SK-N-SH treated with all-trans-retinoic acid at 6 μM for 48 hours (cell line): ENCODE measurements around the gene C11orf65.

Experiments
- CSDC2 ChIP-seq: fragments of 250-450 bp; sonication (Bioruptor Pico); IDR thresholded peaks from 2 replicates; pipeline ENCODE4 v1.5.0; 2020; ENCODE audit warnings: mild to moderate bottlenecking, moderate library complexity
- GLIS3 ChIP-seq: fragments of 250-450 bp; sonication (Bioruptor Pico); IDR thresholded peaks from 2 replicates; pipeline ENCODE4 v1.5.0; 2020; ENCODE audit warnings: mild to moderate bottlenecking, moderate library complexity
- OSR1 ChIP-seq: fragments of 250-450 bp; sonication (Bioruptor Pico); IDR thresholded peaks from 2 replicates; pipeline ENCODE4 v1.8.0; 2022; ENCODE audit warnings: moderate library complexity, mild to moderate bottlenecking, inconsistent platforms
- PPARA ChIP-seq: fragments of 250-450 bp; sonication (Bioruptor Pico); IDR thresholded peaks from 2 replicates; pipeline ENCODE4 v1.5.0; 2020; ENCODE audit warnings: mild to moderate bottlenecking, borderline replicate concordance
- RARB ChIP-seq: fragments of 250-450 bp; sonication (Bioruptor Pico); IDR thresholded peaks from 2 replicates; pipeline ENCODE4 v1.8.0; 2021; ENCODE audit warnings: mild to moderate bottlenecking, moderate library complexity
- ZC3H10 ChIP-seq: fragments of 250-450 bp; sonication (Bioruptor Pico); IDR thresholded peaks from 2 replicates; pipeline ENCODE4 v1.5.1; 2021; ENCODE audit warnings: mild to moderate bottlenecking, moderate library complexity
- ZFP30 ChIP-seq: fragments of 450-650 bp; formaldehyde crosslinking; IDR thresholded peaks from 2 replicates; pipeline ENCODE4 v1.5.0; 2022; ENCODE audit warnings: mild to moderate bottlenecking, moderate library complexity
- TF ChIP-seq, protein P1 (sequence below): fragments of 250-450 bp; sonication (Bioruptor Pico); IDR thresholded peaks from 2 replicates; pipeline ENCODE4 v1.5.1; 2020; ENCODE audit warnings: low read depth, mild to moderate bottlenecking, moderate library complexity
- TF ChIP-seq, protein P2 (sequence below): fragments of 250-450 bp; sonication (Bioruptor Pico); IDR thresholded peaks from 2 replicates; pipeline ENCODE4 v1.5.0; 2020; ENCODE audit warnings: mild to moderate bottlenecking, moderate library complexity
- TF ChIP-seq, protein P3 (sequence below): fragments of 250-450 bp; sonication (Bioruptor Pico); IDR thresholded peaks from 2 replicates; pipeline ENCODE4 v1.5.1; 2021; ENCODE audit warnings: mild to moderate bottlenecking, moderate library complexity
- TF ChIP-seq, protein P4 (sequence below): fragments of 250-450 bp; sonication (Bioruptor Pico); IDR thresholded peaks from 2 replicates; pipeline ENCODE4 v1.8.0; 2020; ENCODE audit warnings: mild to moderate bottlenecking, moderate library complexity, borderline replicate concordance

DNA sequence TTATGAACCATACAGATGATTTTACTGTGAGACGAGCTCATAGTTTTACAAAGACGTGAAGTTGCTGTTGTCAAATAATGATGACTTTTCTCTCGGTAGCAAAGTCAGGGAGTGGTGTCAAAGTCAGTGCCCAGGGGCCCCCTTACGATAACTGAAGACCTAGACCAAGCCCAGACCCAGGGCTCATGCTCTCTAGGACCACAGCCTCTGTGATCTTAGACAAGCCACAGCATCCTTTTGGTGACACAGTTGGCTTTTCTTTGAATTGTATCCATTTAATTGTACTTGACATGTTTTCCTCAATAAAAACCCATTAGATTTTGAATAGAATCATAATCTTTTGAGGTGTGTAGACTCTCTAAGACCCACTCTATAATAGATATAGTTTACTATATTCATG lies 48.8 kb upstream of the C11orf65 start:
- TF ChIP-seq ZFP30 = no peak
- TF ChIP-seq, protein P1, sequence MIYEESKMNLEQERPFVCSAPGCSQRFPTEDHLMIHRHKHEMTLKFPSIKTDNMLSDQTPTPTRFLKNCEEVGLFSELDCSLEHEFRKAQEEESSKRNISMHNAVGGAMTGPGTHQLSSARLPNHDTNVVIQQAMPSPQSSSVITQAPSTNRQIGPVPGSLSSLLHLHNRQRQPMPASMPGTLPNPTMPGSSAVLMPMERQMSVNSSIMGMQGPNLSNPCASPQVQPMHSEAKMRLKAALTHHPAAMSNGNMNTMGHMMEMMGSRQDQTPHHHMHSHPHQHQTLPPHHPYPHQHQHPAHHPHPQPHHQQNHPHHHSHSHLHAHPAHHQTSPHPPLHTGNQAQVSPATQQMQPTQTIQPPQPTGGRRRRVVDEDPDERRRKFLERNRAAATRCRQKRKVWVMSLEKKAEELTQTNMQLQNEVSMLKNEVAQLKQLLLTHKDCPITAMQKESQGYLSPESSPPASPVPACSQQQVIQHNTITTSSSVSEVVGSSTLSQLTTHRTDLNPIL (CRISPR knock-in tag) = no peak
- no peak for TF ChIP-seq RARB (CRISPR knock-in tag)
- no peak for TF ChIP-seq PPARA (CRISPR knock-in tag)
- no peak for TF ChIP-seq OSR1
- no peak for TF ChIP-seq CSDC2 (CRISPR knock-in tag)
- TF ChIP-seq, protein P2, sequence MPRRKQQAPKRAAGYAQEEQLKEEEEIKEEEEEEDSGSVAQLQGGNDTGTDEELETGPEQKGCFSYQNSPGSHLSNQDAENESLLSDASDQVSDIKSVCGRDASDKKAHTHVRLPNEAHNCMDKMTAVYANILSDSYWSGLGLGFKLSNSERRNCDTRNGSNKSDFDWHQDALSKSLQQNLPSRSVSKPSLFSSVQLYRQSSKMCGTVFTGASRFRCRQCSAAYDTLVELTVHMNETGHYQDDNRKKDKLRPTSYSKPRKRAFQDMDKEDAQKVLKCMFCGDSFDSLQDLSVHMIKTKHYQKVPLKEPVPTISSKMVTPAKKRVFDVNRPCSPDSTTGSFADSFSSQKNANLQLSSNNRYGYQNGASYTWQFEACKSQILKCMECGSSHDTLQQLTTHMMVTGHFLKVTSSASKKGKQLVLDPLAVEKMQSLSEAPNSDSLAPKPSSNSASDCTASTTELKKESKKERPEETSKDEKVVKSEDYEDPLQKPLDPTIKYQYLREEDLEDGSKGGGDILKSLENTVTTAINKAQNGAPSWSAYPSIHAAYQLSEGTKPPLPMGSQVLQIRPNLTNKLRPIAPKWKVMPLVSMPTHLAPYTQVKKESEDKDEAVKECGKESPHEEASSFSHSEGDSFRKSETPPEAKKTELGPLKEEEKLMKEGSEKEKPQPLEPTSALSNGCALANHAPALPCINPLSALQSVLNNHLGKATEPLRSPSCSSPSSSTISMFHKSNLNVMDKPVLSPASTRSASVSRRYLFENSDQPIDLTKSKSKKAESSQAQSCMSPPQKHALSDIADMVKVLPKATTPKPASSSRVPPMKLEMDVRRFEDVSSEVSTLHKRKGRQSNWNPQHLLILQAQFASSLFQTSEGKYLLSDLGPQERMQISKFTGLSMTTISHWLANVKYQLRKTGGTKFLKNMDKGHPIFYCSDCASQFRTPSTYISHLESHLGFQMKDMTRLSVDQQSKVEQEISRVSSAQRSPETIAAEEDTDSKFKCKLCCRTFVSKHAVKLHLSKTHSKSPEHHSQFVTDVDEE (CRISPR knock-in tag) = no peak
- no peak for TF ChIP-seq ZC3H10
- TF ChIP-seq, protein P3, sequence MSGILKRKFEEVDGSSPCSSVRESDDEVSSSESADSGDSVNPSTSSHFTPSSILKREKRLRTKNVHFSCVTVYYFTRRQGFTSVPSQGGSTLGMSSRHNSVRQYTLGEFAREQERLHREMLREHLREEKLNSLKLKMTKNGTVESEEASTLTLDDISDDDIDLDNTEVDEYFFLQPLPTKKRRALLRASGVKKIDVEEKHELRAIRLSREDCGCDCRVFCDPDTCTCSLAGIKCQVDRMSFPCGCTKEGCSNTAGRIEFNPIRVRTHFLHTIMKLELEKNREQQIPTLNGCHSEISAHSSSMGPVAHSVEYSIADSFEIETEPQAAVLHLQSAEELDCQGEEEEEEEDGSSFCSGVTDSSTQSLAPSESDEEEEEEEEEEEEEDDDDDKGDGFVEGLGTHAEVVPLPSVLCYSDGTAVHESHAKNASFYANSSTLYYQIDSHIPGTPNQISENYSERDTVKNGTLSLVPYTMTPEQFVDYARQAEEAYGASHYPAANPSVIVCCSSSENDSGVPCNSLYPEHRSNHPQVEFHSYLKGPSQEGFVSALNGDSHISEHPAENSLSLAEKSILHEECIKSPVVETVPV (CRISPR knock-in tag) = no peak
- TF ChIP-seq, protein P4, sequence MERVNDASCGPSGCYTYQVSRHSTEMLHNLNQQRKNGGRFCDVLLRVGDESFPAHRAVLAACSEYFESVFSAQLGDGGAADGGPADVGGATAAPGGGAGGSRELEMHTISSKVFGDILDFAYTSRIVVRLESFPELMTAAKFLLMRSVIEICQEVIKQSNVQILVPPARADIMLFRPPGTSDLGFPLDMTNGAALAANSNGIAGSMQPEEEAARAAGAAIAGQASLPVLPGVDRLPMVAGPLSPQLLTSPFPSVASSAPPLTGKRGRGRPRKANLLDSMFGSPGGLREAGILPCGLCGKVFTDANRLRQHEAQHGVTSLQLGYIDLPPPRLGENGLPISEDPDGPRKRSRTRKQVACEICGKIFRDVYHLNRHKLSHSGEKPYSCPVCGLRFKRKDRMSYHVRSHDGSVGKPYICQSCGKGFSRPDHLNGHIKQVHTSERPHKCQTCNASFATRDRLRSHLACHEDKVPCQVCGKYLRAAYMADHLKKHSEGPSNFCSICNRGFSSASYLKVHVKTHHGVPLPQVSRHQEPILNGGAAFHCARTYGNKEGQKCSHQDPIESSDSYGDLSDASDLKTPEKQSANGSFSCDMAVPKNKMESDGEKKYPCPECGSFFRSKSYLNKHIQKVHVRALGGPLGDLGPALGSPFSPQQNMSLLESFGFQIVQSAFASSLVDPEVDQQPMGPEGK (CRISPR knock-in tag) = no peak
- no peak for TF ChIP-seq GLIS3 (CRISPR knock-in tag)
